GM21423 (cell line): ENCODE data around the gene RUNX2.
A peak's percentile ranks its signal among the peaks of the same experiment; 100 is the strongest.
"Not testable (repeated sequence)": the region's sequence is repeated elsewhere in the genome, so short reads cannot be mapped to it uniquely, and the experiment has no call there.

ENCODE experiments used
- ATAC-seq: cut with Tn5 transposase; IDR thresholded peaks from one replicate; pipeline ENCODE4 v1.9.1; 2021; ENCODE audit warnings: mild to moderate bottlenecking, moderate library complexity; ENCODE audit not compliant: unreplicated experiment

RUNX2 gene

GRCh38 chr6:45663251-45664221 is 335.4 kb downstream of the RUNX2 start:
- ATAC-seq = no peak

DNA sequence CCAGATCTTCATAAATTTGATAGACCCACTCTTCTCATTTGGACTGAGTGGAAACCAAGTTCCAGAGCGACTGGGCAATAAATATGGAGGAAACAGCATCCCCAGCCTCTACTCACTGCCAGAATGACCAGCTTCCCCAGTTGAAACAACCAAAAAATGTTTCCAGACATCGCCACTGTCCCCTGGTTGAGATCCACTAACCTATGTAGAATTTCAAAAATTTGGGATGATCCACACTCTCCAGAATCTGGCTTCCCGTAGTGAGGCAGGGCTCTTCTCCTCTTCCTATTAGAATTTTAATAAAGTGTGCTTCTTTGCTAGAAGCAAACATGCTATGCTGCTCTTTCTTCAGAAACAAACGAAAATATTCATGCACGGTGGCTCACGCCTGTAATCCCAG is 336.6 kb downstream of the RUNX2 start:
- no peak for ATAC-seq

GRCh38 chr6:45665859-45666258 is 337.7 kb downstream of the RUNX2 start:
- no peak for ATAC-seq

DNA sequence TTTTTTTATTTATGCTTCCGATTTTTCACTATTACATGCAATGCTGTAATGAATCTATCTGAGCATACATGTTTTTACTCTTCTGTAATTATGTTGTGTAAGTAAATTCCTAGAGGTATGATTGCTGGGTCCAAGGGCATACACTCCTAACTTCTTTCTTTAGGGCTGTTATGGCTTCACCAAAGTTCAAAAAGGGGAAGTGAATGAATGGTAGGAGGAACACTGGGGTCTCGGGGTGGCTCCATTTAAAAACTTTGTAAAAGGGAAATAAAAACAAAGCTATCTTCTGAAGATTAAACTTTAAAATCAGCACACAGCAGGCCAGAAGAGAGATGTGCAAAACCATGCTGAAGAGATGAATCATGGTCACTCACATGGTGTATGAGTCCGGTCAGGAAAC is 338.7 kb downstream of the RUNX2 start:
- ATAC-seq = no peak

DNA sequence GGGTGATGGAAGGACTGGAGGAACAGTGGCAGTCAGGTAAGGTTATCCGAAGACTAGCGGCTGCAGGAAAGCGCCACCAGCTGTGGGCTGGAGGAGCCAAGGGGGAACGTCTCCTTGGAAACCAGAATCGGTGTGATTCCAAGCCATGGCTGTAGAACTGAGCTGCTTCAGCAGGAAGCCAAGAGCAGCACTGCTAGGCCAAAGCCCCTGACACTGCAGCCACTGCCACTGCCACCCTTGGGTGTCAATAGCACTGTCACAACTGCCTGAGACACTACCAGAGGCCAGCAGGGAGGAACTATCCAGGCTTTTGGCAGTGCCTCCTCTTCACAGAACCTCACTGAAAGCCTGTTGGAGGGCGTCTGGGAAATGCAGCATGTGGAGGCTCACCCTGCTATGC is 339.2 kb downstream of the RUNX2 start:
- no peak for ATAC-seq

DNA sequence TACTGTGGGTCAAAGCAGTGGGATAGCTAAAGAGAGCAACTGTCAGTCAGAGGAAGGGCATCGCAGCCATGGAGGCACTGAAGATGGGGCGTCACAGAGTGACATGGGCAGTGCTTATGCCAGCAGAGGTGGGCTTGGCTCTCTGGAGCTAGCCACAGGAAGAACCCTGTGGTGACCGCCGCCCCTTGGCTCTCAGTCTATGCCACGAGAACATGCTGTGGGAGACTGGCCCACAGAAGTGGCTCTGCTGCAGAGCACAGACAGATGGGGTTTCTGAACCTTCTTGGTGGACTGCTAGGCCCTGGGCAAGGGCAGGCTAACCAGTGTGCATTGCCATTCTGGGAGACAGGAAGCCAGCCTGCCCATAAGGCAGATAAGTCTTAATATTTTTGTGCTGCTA is 339.6 kb downstream of the RUNX2 start:
- no peak for ATAC-seq

- ATAC-seq = no peak
Measured at GRCh38 chr6:45668705-45669104, 340.6 kb downstream of the RUNX2 start.

DNA sequence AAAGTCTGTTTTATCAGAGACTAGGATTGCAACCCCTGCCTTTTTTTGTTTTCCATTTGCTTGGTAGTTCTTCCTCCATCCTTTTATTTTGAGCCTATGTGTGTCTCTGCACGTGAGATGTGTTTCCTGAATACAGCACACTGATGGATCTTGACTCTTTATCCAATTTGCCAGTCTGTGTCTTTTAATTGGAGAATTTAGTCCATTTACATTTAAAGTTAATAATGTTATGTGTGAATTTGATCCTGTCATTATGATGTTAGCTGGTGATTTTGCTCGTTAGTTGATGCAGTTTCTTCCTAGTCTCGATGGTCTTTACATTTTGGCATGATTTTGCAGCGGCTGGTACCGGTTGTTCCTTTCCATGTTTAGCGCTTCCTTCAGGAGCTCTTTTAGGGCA is 345.0 kb downstream of the RUNX2 start:
- not testable (repeated sequence) for ATAC-seq

- ATAC-seq = not testable (repeated sequence)
Measured at GRCh38 chr6:45675166-45675565, 347.0 kb downstream of the RUNX2 start.

- no peak for ATAC-seq
Measured at GRCh38 chr6:45675634-45676033, 347.5 kb downstream of the RUNX2 start.

GRCh38 chr6:45676380-45676779 is 348.2 kb downstream of the RUNX2 start:
- no peak for ATAC-seq

DNA sequence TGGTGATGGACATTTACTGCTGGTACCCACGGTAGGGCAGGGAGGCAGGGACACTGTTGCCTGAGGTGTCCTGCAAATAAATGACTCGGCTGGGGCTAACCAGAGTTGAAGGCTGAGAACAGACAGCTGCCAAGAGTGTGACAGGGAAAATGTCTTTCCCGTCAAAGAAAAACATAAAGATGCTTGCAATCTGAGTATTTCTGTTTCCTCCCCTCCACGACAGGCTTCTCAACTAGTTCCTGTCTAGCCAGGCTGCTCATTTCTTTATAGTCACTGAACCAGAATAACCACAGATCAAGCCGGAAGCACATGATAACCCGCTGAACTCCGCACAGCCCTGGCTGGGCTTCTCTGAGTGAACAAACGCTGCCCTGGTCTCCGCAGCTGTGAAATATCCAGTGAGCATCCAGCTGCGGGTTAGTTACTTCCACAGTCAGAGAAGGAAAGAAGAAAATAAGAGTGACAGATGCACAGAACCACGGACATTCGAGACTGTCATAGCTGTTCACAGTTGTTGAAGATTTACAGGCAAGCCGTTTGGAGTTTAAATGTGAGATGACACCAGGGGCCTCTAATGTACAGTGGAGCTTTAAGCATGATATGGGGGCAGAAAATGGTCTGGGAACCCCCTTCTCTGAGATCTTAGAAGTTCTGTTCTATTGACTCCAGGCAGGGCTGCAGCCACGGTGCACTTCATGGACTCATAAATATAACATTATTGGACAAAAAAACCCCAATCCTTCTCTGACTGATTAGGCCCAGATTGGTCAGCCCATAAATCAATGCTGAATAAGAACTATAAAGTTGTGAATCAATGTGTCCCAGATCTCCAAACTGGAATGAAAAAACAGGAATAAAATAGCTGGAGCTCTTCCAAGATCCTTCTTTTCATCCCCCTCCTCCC is 349.5 kb downstream of the RUNX2 start:
- peak; percentile 54 for ATAC-seq

GRCh38 chr6:45678285-45678607 is 350.1 kb downstream of the RUNX2 start:
- no peak for ATAC-seq

- ATAC-seq = no peak
Measured at GRCh38 chr6:45679163-45679562, 351.0 kb downstream of the RUNX2 start.

GRCh38 chr6:45679631-45680030 is 351.5 kb downstream of the RUNX2 start:
- no peak for ATAC-seq

- ATAC-seq = peak; percentile 89
Measured at GRCh38 chr6:45681860-45682511, 353.9 kb downstream of the RUNX2 start.

GRCh38 chr6:45684476-45684875 is 356.3 kb downstream of the RUNX2 start:
- ATAC-seq = no peak

GRCh38 chr6:45685076-45685475 is 356.9 kb downstream of the RUNX2 start:
- ATAC-seq = no peak

DNA sequence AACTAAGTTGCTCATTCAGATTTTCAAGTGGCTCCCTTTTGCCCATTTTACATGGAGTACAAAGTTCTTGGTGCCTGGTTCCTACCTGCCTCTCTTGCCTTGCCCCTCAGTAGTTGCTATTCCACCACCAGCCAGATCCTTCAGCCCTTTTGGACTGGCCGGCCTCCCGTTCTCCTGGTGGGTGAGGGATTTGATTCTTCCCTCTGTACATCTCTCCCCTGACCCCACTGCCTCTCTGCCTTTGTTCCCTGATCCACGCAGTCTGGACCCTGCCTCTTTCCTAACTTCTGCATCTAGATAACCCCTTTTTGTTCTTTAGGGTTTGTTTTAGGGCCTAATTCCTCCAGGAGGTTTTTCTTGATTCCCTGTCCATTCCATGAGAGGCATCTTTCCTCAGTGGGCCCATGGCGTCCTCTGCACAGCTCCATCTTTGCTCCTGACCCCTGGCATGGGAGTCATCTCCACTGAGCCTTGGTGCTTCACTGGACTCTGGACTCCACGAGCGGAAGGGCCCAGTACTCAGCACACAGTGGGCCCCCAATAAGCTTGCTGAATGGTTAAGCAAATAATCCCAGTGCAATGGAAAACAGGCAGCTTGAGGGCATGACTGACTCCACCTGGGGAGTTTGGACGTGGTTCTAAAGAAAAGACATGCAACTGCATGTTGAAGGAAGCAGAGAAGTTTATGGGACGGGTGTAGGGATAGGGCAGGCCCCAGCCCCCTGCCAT is 358.9 kb downstream of the RUNX2 start:
- ATAC-seq = no peak

DNA sequence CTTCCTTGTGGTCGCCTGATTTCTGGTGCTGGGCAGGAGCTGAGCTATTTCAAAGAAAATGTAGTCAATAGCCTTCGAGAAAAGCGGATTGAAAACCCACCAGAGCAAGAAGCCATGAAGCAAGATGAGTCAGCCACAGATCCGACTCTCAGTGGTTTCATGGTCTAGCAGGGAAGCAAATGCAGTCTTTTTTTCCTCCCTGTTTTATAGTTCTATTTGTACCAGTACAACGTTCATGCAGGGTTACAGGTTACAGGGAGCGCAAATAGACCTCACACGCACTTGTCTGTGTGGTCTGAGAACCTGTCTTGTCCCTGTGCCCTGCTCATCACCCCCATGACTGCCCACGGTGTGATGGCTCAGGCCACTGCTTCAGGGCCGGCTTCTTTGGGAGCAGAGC is 359.4 kb downstream of the RUNX2 start:
- peak; percentile 82 for ATAC-seq

- no peak for ATAC-seq
Measured at GRCh38 chr6:45688180-45688579, 360.1 kb downstream of the RUNX2 start.
